Mucosa of descending colon (tissue), 3 donors: ENCODE measurements around the gene COL11A2. TPM values are rescaled to one million over a fixed set of nuclear protein-coding genes. Genes with fewer than 3 reads are reported as not detected.
"Not testable (repeated sequence)": the region's sequence is repeated elsewhere in the genome, so short reads cannot be mapped to it uniquely, and the experiment has no call there.

Source experiments
- ATAC-seq: fragments of 200-7000 bp; cut with Tn5 transposase; one replicate; pipeline ENCODE4 v1.9.1; 2020; ENCODE audit warnings: mild to moderate bottlenecking, moderate library complexity
- DNase-seq, 3 donors: peaks; one replicate each; pipeline ENCODE4 v3.0.0-alpha.2; 2020
- H3K36me3 ChIP-seq: fragments of 200-600 bp; one replicate; pipeline ENCODE4 v1.8.0; 2021; ENCODE audit warnings: low read depth, mild to moderate bottlenecking
- H3K4me1 ChIP-seq: fragments of 200-600 bp; one replicate; pipeline ENCODE4 v1.8.0; 2021; ENCODE audit warnings: low read depth, mild to moderate bottlenecking
- H3K4me3 ChIP-seq: fragments of 200-600 bp; one replicate; pipeline ENCODE4 v1.8.0; 2021; ENCODE audit warnings: mild to moderate bottlenecking
- H3K9me3 ChIP-seq: fragments of 200-600 bp; one replicate; pipeline ENCODE4 v1.8.0; 2021; ENCODE audit warnings: mild to moderate bottlenecking
- intact Hi-C, 2 donors: fragments of 100-400 bp; cut with DNase I in 1 of 2; cut with micrococcal nuclease in 1 of 2; formaldehyde crosslinking; loops; one replicate each; pipeline versions ENCODE4 v1.11.0 to v1.11.1; 2022; cut with DNase I, micrococcal nuclease
- total RNA-seq, 3 donors: library from RNA; stranded (reverse); fragmentation: NEBNext Ultra II Directional in 2 of 3; extraction: Animal tissue kit (Norgen Biotek cat#: 25700) in 2 of 3; gene quantifications; one replicate each; pipeline versions ENCODE4 v1.2.1 to v1.2.4, GENCODE V29; 2021 to 2023
- TF ChIP-seq, protein P1 (sequence below): fragments of 200-600 bp; IDR thresholded peaks from one replicate; pipeline ENCODE4 v1.8.0; 2022; ENCODE audit warnings: antibody characterized with exemption, mild to moderate bottlenecking
- donor health status: DM: no; HTN: no; CAD: no; lungs with moderate emphysema.
- donor health status: DM: no; HTN: no; CAD: no.
- donor health status: DM: no; HTN: yes; CAD: no.

Gene COL11A2
- total RNA-seq, 3 donors from 2014 or later: 0.27 to 1.1 (median 0.52) TPM

DNA sequence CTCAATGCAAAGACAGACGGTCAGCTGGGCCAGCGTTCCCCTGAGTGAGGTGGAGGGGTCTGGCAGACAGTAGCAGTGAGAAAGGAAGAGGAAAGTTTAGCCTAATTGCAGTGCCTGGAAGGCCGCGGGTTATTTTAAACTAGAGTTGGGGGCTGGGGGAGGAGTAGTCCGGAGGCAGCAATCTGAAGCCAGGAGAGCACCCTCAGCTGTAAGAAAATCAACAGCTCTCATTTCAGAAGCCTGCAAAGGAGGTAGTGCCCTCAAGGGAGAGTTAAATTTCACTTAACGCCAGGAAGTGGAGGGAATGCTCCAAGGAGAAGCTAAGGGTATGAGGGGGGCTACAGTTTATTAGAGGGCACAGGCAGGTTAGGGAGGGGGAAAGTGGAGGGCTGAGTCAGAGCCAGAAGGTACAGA lies 43.0 kb upstream of the COL11A2 start:
- Histone ChIP-seq H3K9me3 (no peaks in the 10 kb centered on the region), H3K4me3 (no peak overlapping the region), H3K4me1 (no peaks in the 10 kb centered on the region), H3K36me3 (no peaks in the 10 kb centered on the region)
- DNase-seq: no peak
- TF ChIP-seq, protein P1, sequence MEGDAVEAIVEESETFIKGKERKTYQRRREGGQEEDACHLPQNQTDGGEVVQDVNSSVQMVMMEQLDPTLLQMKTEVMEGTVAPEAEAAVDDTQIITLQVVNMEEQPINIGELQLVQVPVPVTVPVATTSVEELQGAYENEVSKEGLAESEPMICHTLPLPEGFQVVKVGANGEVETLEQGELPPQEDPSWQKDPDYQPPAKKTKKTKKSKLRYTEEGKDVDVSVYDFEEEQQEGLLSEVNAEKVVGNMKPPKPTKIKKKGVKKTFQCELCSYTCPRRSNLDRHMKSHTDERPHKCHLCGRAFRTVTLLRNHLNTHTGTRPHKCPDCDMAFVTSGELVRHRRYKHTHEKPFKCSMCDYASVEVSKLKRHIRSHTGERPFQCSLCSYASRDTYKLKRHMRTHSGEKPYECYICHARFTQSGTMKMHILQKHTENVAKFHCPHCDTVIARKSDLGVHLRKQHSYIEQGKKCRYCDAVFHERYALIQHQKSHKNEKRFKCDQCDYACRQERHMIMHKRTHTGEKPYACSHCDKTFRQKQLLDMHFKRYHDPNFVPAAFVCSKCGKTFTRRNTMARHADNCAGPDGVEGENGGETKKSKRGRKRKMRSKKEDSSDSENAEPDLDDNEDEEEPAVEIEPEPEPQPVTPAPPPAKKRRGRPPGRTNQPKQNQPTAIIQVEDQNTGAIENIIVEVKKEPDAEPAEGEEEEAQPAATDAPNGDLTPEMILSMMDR: no peak
- intact Hi-C loops: no loop called here
- no peak for ATAC-seq

DNA sequence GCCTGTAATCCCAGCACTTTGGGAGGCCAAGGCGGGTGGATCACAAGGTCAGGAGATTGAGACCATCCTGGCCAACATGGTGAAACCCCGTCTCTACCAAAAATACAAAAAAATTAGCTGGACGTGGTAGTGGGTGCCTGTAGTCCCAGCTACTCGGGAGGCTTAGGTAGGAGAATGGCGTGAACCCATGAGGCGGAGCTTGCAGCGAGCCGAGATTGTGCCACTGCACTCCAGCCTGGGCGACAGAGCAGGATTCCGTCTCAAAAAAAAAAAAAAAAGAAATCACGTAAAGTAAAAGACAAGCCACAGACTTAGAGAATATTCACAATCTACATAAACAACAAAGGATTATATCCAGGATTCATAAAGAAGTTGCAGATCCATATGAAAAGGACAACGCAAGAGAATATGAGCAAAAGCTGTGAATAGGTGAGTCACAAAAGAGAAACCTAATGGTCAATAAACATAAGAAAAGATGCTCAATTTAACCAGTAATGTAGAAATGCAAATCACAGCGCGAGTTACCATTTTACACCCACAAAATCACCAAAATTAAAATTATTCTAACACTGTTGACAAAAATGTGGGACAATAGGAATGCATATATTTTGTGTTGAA lies 34.3 kb upstream of the COL11A2 start:
- ATAC-seq, H3K4me3 ChIP-seq, intact Hi-C loops, DNase-seq, H3K36me3 ChIP-seq, H3K4me1 ChIP-seq, H3K9me3 ChIP-seq: not testable (repeated sequence)

DNA sequence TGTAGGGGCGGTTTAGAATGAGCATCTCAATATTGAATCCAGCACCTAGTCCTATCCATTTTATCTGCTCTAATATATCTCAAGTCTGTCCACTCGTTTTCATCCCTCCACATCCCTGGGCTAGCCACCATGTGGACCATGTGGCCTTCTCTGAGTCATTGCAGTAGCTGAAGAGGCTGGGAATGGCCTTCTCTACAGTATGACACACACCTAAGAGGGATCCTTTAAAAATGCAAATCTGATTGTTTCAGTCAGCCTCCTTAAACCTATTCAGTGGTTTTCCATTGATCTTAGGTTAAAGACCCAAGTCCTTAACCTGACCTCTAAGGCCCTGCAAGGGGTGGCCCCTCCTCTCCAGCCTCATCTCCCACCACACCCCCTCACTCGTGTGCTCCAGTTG lies 25.4 kb upstream of the COL11A2 start:
- Histone ChIP-seq H3K4me3 (no peak overlapping the region), H3K4me1 (peaks cover 9% of the 10 kb centered on the region), H3K9me3 (no peaks in the 10 kb centered on the region), H3K36me3 (no peaks in the 10 kb centered on the region)
- ATAC-seq: no peak
- DNase-seq: no peak
- TF ChIP-seq, protein P1: no peak
- intact Hi-C loops: no loop called here

DNA sequence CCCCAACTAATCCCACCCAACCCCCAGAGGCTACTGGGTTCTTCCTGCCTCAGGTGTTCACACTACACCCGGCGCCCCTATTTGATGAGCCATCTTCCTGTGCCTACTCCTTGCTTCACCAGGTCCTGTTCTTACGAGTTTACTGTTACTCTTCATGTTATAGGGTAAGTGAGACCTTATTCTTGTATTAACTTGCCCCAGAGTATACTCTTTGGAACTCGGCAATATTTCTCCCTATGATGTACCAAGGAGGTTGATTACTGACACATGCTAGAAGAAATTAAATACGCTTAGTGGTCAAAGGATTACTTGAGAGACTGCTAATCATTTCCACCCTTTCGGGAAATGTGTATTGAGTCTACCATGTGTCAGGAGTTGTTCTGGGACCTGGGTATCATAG lies 25.0 kb upstream of the COL11A2 start:
- TF ChIP-seq, protein P1: no peak
- DNase-seq (no peak), ATAC-seq (no peak)
- no peak overlapping the region for H3K4me3 ChIP-seq
- intact Hi-C loops: no loop called here
- no peaks in the 10 kb centered on the region for H3K36me3 ChIP-seq
- no peaks in the 10 kb centered on the region for H3K9me3 ChIP-seq
- H3K4me1 ChIP-seq: peaks cover 9% of the 10 kb centered on the region

DNA sequence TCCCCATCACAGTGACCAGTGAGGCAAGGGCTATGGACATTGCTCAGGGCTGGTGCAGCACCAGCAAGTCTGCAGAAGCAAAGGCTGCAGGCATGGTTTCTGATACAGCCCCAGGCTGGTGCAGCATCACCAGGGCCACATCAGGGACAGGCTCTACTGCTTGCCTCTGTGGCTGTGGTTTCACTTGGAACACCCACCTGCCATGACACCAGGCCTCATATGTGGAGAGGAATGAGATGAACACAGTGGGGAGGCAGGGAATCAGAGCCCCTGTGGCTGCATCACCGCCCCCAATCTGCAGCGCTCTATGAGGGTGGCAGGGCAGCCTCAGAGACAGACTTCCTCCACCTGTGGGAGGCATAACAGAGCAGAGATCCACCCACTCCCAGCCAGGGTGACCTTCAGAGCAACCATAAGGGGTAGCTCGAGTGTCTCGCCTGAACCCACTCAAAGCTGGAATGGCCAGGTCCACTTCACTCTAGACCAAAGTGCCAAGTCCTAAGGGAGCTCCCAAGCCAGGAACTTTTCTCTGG lies 23.9 kb upstream of the COL11A2 start:
- H3K4me1 ChIP-seq: peaks cover 9% of the 10 kb centered on the region
- DNase-seq (no peak), ATAC-seq (no peak)

More for the DNA sequence above, 23.9 kb upstream of the COL11A2 start:
- Histone ChIP-seq H3K4me3 (no peak overlapping the region), H3K9me3 (no peaks in the 10 kb centered on the region), H3K36me3 (no peaks in the 10 kb centered on the region)
- TF ChIP-seq, protein P1: no peak
- intact Hi-C loops: no loop called here
